Measurements from ENCODE around the gene GNAQ. TPM values are rescaled to one million over a fixed set of nuclear protein-coding genes. Genes with fewer than 3 reads are reported as not detected.

Gene GNAQ
- total and polyA plus RNA-seq, 2 donors from 2014 or later, result 16.2 to 83.4 TPM

DNA sequence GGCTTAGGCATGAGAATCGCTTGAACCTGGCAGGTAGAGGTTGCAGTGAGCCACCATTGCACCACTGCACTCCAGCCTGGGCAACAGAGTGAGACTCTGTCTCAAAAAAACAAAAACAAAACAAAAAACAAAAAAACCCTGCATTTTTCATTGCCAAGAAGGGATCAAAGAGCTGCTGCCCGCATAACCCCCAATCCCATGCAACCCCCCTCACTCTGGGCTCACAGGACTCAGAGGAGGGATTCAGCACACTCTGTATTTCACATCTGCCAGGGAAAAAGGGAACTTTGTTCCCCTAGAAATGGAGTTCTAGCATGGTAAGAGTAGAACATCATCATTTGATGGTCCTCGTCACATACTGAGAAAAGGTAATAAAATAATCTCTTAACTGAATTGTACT is 229.5 kb downstream of the GNAQ start:
- intact Hi-C loops (cut with DNase I), result no loop called here

DNA sequence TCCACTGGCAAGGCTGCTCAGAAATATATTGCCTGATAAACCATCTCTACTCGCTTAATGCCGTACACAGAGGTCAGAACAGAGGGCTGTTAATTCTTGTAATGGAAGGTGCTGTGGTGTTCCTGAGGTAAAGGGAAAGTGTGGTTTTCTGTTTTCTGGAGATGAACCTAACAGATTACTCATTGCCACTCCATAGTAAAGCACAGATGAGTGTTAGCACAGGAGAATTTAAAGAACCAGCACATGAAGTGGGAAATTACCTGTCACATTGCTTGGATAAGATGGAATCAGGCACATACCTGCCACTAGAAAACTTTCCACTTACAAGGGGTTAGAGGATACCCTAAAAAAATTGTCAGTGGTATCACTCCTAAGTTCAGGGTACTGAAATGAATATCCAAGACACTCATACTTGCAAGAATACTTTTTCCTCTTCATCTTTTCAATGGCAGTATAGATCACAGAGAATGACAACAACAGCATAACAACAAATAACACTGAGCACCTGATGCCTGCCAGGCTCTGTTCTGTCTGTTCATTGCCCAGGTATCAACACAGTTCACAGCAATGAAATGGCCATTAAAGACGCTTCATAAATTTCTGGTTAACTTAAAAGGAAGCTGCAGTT is 230.6 kb downstream of the GNAQ start:
- Histone ChIP-seq H3K9ac (ENCODE audit: low read length in 3 of 3) (no peak overlapping the region), H3K36me3 (ENCODE audit: control insufficient read depth in 2 of 3, insufficient read depth in 3 of 3, low read length in 3 of 3) (no peaks in the 10 kb centered on the region), H3K9me3 (ENCODE audit: control insufficient read depth in 2 of 3, insufficient read depth in 1 of 3, low read length in 3 of 3) (no peaks in the 10 kb centered on the region), H3K27me3 (ENCODE audit: control insufficient read depth, insufficient read depth, low read length) (no peaks in the 10 kb centered on the region), H3K4me1 (ENCODE audit: control insufficient read depth in 2 of 3, insufficient read depth in 2 of 3, low read depth in 1 of 3, low read length in 3 of 3) (no peaks in the 10 kb centered on the region), H3K27ac (ENCODE audit: low read depth in 2 of 2, low read length in 2 of 2) (no peak overlapping the region), H3K4me3 (ENCODE audit: low read length in 3 of 3) (no peak overlapping the region)
- FAIRE-seq, result no peak
- intact Hi-C loops (cut with DNase I), result no loop called here
- TF ChIP-seq, protein P1, sequence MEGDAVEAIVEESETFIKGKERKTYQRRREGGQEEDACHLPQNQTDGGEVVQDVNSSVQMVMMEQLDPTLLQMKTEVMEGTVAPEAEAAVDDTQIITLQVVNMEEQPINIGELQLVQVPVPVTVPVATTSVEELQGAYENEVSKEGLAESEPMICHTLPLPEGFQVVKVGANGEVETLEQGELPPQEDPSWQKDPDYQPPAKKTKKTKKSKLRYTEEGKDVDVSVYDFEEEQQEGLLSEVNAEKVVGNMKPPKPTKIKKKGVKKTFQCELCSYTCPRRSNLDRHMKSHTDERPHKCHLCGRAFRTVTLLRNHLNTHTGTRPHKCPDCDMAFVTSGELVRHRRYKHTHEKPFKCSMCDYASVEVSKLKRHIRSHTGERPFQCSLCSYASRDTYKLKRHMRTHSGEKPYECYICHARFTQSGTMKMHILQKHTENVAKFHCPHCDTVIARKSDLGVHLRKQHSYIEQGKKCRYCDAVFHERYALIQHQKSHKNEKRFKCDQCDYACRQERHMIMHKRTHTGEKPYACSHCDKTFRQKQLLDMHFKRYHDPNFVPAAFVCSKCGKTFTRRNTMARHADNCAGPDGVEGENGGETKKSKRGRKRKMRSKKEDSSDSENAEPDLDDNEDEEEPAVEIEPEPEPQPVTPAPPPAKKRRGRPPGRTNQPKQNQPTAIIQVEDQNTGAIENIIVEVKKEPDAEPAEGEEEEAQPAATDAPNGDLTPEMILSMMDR (IDR thresholded peaks at IDR 0.05; ENCODE audit: borderline replicate concordance, extremely low read depth, insufficient read depth), result no peak
- DNase-seq, result peak in 1 of 5 donors; percentile 9

More for the DNA sequence above, 229.5 kb downstream of the GNAQ start:
- no peak overlapping the region for H3K27ac ChIP-seq (ENCODE audit: low read depth in 2 of 2, low read length in 2 of 2)
- H3K36me3 ChIP-seq (ENCODE audit: control insufficient read depth in 2 of 3, insufficient read depth in 3 of 3, low read length in 3 of 3), result no peaks in the 10 kb centered on the region
- H3K9me3 ChIP-seq (ENCODE audit: control insufficient read depth in 2 of 3, insufficient read depth in 1 of 3, low read length in 3 of 3), result no peaks in the 10 kb centered on the region
- no peak overlapping the region for H3K4me3 ChIP-seq (ENCODE audit: low read length in 3 of 3)
- FAIRE-seq, result no peak
- no peaks in the 10 kb centered on the region for H3K27me3 ChIP-seq (ENCODE audit: control insufficient read depth, insufficient read depth, low read length)
- H3K4me1 ChIP-seq (ENCODE audit: control insufficient read depth in 2 of 3, insufficient read depth in 2 of 3, low read depth in 1 of 3, low read length in 3 of 3), result no peaks in the 10 kb centered on the region
- no peak for DNase-seq
- TF ChIP-seq, protein P1 (IDR thresholded peaks at IDR 0.05; ENCODE audit: borderline replicate concordance, extremely low read depth, insufficient read depth), result no peak
- no peak overlapping the region for H3K9ac ChIP-seq (ENCODE audit: low read length in 3 of 3)

DNA sequence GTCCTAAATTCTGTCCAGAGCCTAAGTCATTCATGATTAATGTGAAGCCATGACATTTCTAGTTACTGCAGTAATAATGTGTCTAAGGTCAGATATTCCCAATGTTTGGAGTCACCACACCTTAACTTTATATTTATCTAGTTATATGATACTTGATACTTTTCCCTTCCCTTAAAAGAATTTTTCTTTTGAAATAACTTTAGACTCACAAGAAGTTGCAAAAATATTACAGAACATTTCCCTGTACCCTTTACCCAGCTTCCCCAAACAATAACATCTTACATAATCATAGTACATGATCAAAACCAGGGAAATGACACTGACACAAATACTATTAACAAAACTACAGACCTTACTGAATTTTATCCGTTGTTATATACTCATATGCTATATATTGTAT is 233.5 kb downstream of the GNAQ start:
- Histone ChIP-seq H3K4me3 (ENCODE audit: low read length in 3 of 3) (no peak overlapping the region), H3K9me3 (ENCODE audit: control insufficient read depth in 2 of 3, insufficient read depth in 1 of 3, low read length in 3 of 3) (no peaks in the 10 kb centered on the region), H3K27me3 (ENCODE audit: control insufficient read depth, insufficient read depth, low read length) (no peaks in the 10 kb centered on the region), H3K27ac (ENCODE audit: low read depth in 2 of 2, low read length in 2 of 2) (no peak overlapping the region), H3K36me3 (ENCODE audit: control insufficient read depth in 2 of 3, insufficient read depth in 3 of 3, low read length in 3 of 3) (no peaks in the 10 kb centered on the region), H3K4me1 (ENCODE audit: control insufficient read depth in 2 of 3, insufficient read depth in 2 of 3, low read depth in 1 of 3, low read length in 3 of 3) (no peaks in the 10 kb centered on the region), H3K9ac (ENCODE audit: low read length in 3 of 3) (no peak overlapping the region)
- intact Hi-C loops (cut with DNase I), result no loop called here
- FAIRE-seq (no peak), DNase-seq (no peak)
- TF ChIP-seq, protein P1 (IDR thresholded peaks at IDR 0.05; ENCODE audit: borderline replicate concordance, extremely low read depth, insufficient read depth), result no peak

DNA sequence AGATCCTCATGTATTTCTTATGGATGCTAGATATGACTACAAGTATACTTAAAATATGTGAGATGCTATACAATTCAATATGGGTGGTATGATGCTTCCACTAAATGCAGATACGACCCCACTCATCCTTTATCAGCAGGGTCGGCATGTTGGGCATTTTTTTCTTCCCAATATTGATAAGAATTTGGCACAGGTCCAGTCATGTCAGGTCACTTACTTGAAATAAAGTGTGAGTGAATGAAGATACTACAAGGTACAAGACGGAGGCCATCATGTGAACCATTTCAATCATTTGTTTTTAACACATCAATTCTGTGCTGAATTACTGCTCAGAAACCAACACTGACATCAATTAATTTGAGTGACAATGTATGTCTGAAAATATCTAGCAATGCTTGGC is 236.6 kb downstream of the GNAQ start:
- no peak for FAIRE-seq
- DNase-seq, result no peak
- intact Hi-C loops (cut with DNase I), result no loop called here
- no peak overlapping the region for H3K27ac ChIP-seq (ENCODE audit: low read depth in 2 of 2, low read length in 2 of 2)
- no peaks in the 10 kb centered on the region for H3K4me1 ChIP-seq (ENCODE audit: control insufficient read depth in 2 of 3, insufficient read depth in 2 of 3, low read depth in 1 of 3, low read length in 3 of 3)
- H3K36me3 ChIP-seq (ENCODE audit: control insufficient read depth in 2 of 3, insufficient read depth in 3 of 3, low read length in 3 of 3), result peaks cover 0 to 3% (median 0%) of the 10 kb centered on the region in 3 donors
- TF ChIP-seq, protein P1 (IDR thresholded peaks at IDR 0.05; ENCODE audit: borderline replicate concordance, extremely low read depth, insufficient read depth), result no peak
- no peak overlapping the region for H3K4me3 ChIP-seq (ENCODE audit: low read length in 3 of 3)
- H3K9ac ChIP-seq (ENCODE audit: low read length in 3 of 3), result no peak overlapping the region
- no peaks in the 10 kb centered on the region for H3K27me3 ChIP-seq (ENCODE audit: control insufficient read depth, insufficient read depth, low read length)
- H3K9me3 ChIP-seq (ENCODE audit: control insufficient read depth in 2 of 3, insufficient read depth in 1 of 3, low read length in 3 of 3), result no peaks in the 10 kb centered on the region
